SK-MEL-5 (cell line): ENCODE results near the gene ACOT12. TPM values are rescaled to one million over a fixed set of nuclear protein-coding genes. Genes with fewer than 3 reads are reported as not detected.
A peak's percentile ranks its signal among the peaks of the same experiment; 100 is the strongest.
"Not testable (repeated sequence)": the region's sequence is repeated elsewhere in the genome, so short reads cannot be mapped to it uniquely, and the experiment has no call there.

ENCODE experiments used
- DNase-seq: peaks from one replicate; pipeline ENCODE4 v3.0.0-alpha.2; 2016; ENCODE audit warnings: low read depth, low spot score
- in situ Hi-C: cut with HindIII; loops from 2 replicates; pipeline ENCODE4 v1.10.0; 2016; ENCODE audit warnings: low sequenced_read_pairs, high pct_unique_total_duplicates, low pct_unique_long_range_greater_than_20kb
- total RNA-seq: library from RNA; depleted of rRNA; stranded (reverse); fragments of >200 nt; shearing (Covaris generic); gene quantifications from 2 replicates; pipeline ENCODE4 v1.2.3, GENCODE V29; 2014

The ACOT12 gene
- total RNA-seq, 1 experiment from 2014 or later: 5.7 TPM

DNA sequence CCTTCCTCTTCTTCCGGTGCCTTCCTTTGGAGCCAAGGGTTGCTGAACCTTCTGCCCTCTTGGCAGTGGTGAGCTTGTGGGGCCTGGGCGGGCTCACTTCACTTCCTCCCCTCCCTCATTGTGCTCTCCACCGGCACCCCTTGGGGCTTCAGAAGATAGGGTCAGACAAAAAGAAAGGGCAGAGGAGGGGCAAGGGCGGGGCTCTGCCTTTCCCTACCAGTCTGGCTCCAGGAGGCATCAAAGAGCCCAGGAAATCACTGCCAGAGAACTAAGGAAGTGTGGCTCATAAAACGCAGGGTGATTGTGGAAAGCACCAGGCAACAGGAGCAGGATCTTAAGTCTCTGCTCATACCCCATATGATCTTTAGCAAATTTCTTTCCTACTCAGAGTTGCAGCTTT lies 34.8 kb downstream of the ACOT12 start:
- in situ Hi-C loops: no loop called here
- no peak for DNase-seq

DNA sequence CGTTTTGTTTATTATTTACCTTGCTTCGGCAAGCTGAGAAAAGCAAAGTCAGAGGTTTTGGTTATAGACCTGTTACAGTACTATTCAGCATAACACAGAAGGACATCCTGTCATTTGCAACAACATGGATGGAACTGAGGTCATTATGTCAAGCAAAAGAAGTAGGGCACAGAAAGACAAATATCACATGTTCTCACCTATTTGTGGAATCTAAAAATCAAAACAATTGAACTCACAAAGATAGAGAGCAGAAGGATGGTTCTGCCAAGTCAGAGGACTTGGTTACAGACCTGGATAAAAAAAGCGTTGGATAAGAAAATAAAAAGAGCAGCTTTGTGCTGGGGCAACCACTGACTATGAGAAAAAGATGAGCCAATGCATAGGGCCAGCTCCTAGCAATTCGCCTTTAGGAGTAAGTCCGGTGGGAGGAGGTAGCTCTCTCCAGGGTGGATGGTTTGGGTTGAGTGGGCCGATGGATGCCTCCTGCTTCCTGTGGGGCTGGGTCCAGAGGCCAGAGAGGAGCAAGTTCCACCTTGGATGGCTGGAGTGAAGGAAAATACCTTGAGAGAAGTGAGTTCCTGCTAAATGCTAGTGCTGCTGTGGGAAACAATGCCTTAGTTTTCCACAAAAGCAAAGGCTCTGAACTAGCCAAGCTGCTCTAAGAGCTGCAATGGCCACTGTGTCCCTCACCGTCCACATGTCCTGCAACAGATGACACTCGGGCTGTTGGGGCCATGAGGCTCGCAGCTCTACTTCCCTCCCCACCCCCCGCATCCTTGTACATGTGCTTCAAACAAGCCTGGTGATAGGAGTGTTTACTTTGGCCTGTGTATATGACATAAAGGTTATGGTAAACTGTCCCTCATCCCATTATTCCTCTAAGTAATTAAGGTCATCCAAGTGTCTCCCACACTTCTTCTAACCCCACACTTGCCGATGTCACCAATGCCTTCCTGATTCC lies 38.4 kb downstream of the ACOT12 start:
- in situ Hi-C loops: no loop called here
- no peak for DNase-seq

DNA sequence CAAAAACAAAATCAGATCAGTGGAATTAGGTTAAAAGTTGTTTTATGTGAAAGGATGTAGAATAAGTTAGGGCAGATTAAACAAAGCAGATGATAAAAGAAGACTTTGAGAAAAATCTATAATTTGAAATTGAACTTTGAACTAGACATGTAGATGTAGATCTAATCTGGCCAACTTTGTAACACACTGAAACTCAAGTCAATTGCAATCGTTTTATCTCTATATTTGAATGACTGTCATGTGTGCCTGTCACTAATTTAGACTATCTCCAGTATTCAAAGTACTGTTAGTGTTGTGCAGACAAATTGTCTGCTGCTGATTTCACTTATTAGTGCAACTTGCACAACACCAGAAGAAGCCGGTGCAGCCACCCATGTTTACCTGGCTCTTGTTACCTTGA lies 39.8 kb downstream of the ACOT12 start:
- in situ Hi-C loops: no loop called here
- no peak for DNase-seq

DNA sequence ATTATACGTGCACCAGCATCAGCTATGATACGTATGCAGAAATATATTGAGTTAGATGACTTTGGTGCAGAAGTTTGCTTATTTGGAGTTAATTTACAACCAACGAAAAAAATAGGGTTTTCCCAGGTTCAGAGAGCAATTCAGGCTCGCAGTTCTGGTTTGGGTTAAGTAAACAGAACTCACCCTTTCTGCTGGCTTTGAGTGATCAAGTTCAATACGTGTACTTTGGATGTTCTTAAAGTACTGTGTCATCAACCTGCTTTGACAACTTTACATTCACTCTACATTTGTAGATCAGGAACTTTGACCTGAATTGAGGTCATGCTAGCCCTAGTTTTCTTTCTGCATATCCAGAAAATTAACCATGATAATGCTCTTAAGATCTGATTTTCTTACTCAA lies 40.7 kb downstream of the ACOT12 start:
- no peak for DNase-seq
- in situ Hi-C loops: no loop called here

DNA sequence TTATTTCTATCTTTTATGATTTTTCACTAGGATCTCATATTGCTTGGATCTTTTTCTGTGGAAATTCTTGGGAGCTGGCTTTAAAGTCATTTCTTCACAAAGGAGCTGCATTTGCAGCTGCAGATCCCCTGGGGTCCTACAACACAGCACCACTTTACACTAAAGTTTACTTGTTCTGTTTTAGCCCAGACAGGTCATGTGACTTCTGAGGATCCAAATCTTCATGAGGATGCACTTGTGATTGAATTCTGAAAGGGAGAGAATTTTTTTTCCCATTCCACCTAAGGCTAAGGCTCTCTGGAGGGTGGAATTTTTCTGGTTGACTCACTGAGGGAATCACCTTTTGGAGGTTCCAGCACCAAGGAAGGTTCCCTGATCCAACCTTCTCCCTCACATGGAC lies 43.4 kb downstream of the ACOT12 start:
- in situ Hi-C loops: no loop called here
- peak; percentile 22 for DNase-seq

DNA sequence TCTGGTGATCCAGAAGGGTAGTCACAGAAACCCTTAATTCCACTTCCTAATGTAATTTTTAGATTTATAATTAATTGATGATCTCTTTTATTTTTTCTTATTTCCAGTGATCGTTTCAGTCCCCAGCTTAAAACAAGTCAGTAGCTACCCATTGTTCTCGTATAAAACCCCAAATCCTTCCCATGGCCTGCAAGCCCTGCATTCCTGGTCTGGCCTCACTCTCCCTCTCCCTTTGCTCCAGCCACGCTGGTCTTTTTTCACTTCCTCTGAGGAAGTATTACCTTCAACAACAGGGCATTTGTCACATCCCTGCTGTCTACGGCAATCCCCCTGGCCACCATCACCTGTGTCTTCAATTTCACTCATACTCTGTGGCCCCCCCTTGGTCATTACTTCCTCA lies 44.8 kb downstream of the ACOT12 start:
- DNase-seq: no peak
- in situ Hi-C loops: no loop called here

DNA sequence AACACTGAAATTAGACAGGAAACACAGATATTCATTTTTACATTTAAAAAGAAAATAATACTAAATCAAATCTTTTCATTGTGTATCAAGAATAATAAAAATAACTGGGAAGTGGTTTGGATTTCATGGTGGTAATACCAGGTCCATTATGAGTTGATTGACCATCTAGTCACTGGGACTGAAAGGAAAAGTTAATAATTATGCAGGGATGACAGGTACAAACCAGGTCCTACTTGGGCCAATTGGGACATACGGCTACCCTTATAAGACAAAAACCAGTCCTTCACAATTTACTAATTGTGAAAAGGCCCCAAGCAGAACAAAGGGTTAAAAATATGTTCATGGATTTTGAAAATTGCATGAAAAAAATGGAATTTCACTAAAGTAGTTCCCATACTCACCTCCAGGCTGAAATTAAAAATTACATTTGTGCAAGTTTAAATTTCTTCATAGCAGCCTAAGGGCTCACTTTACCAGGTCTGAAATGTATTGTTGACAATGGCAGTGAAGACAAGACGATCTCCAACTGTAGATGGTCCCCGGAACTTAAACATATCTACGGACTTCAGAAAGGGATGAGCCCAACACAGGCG lies 48.4 kb downstream of the ACOT12 start:
- DNase-seq: no peak

DNA sequence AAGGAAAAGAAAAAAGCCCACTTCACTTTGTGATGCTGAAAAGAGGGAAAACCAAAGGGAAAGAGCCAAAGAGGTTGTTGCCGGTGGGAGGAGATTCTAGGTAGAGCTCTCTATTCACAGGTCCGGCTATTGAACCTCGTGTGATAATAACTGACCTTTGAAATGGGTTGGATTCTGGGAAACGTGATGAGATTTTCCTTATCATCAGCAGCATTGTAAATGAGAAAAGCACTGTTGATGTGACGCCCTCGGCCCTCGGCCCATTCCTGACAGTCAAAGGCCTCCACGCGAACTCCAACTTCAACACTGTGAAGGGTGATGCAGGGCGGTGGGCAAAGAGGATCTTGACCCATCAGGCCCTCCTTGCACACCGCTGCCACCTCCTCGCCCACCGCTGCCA lies 49.2 kb downstream of the ACOT12 start:
- in situ Hi-C loops: no loop called here
- DNase-seq: no peak

More for the DNA sequence above, 48.4 kb downstream of the ACOT12 start:
- in situ Hi-C loops: no loop called here

DNA sequence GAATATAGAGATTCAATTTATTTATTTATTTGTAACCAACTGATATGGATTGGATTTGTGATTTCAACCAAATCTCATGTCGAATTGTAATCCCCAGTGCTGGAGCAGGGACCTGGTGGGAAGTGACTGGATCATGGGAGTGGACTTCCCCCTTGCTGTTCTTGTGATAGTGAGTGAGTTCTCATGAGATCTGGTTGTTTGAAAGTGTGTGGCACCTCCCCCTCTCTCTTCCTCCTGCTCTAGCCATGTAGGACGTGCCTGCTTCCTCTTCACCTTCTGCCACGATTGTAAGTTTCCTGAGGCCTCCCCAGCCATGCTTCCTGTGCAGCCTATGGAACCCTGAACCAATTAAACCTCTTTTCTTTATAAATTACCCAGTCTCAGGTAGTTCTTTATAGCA lies 55.7 kb downstream of the ACOT12 start:
- DNase-seq, in situ Hi-C loops: not testable (repeated sequence)

DNA sequence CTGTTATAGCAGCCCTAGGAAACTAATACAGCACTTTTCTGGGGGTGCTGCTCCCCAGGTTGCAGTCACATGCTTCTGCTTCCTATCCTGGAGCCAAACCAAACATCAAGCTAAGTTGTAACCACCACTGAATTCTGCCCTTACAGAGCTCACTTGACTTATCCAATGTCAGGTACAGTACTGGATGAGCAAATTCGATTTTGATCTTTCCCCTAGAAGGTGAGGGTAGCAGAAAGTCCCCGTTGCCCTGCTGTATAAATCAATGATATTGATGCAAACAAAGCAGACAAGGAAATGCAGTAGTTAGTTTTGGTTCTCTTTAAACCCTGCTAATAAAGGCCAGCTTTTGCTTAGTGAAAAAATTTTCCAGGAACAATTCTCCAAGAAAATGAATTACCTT lies 56.1 kb downstream of the ACOT12 start:
- DNase-seq: no peak
- in situ Hi-C loops: no loop called here

DNA sequence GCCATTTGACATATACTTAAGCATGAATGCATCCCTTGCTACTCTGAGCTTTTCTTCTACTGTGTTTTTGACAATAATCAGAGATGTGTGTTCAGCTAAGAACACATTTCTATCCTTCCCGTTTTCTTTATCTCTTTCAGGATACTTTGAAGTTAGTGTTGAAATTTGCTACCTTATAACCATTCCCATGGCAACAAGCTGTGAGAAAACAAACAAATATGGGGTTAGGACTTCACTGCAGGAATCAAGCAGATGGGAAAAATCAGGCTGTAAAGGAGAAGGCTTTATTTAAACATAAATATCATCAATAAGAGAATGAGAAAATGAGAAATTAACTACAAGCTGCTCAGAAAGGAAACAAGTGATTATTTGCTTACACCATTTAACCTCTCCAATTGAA lies 57.4 kb downstream of the ACOT12 start:
- no peak for DNase-seq
- in situ Hi-C loops: no loop called here

DNA sequence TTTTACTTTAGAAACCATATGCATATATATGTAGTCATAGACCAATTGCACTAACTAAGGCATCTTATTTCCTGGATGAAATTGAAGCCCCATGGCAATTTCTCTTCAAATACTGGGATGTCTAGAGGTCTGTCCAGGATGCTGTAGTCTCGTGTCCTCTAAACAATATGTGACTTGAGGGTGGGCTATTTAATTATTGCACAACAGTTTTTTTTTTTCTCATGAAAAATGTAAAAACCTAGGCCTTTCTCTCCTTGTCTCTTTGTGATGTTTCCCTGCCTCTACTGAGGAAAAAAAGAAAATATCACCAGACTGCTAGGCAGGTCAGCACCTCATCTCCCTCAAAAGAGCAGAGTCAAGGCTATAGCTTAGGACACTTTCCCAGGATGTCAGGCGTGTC lies 58.0 kb downstream of the ACOT12 start:
- in situ Hi-C loops: no loop called here
- DNase-seq: no peak

DNA sequence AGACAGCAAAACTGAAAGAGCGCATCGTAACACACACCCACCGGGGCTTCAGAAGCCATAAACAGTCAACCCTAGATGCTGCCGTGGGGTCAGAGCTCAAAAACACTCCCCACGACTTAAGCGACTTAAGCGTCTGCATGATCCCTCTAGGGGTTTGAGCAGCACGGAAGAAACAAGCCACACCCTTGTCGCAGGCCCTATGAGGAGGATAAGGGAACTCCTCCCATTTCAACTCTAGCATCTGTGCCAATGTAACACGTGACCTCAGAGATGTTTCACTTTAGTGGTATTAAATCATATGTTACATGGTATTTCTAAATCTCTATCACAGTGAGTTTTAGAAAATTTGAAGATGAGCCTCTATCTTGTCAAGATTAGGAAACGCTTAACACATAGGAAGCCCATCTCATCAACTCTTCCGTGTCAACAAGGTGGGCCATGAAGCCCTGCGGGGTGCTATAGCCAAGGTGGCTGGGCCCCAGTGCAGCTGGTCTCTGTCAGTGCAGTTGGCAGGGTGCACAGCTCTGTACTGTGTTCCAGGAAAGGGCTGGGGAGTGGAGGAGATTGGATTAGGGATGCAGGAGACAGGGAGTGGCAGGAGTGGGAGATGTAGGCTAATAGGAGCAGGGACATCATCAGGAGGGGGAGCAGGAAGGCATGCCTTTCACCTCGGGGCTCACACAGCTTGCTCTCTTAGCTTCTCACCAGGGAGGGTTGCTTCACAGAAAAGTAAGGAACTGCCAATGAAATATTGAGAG lies 59.5 kb downstream of the ACOT12 start:
- in situ Hi-C loops: no loop called here
- no peak for DNase-seq

DNA sequence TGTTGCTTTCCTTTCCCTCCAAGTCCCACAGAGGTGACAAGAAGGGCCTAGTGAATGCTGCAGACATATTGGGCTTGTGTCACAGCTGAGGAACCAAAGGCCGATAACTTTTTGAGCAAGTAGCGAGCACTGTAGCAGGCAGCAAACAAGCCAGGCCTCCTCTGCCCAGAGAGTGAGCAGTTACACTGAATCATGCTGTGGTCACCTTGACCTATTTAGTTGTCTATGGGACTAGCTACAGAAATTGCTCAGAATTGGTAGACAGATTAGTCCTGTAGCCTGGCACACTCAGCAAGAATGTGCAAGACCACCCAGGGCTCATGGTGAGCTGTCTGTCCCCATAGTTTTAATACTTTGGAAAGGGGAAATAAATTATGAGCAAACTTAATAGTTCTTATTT lies 67.4 kb downstream of the ACOT12 start:
- in situ Hi-C loops: no loop called here
- no peak for DNase-seq

DNA sequence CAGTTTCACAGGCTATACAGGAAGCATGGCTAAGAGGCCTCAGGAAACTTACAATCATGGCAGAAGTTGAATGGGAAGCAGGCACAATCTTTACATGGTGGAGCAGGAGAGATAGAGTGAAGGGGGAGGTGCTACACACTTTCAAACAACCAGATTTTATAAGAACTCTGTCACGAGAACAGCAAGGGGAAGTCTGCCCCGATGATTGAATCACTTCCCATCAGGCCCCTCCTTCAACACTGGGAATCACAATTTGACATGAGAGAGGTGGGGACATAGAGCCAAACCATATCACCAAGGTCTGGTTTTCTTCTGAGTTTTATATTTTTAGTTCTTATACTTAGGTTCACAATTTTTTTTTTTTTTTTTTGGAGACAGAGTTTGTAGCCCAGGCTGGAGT lies 76.4 kb downstream of the ACOT12 start:
- no peak for DNase-seq
- in situ Hi-C loops: no loop called here

DNA sequence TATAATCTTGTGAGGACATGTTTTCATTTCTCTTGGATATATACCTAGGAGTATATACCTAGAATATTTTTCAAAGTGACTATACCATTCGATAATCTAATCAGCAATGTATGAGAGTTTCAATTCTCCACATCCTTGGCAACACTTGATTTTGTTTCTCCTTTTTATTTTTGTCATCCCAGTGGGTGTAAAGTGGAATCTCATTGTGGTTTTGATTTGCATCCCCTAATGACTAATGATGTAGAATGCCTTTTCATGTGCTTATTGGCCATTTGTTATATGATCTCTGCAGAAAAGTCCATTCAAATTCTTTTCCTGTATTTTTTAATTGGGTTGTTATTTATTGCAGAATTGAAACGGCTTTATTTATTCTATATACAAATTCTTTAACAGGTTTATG lies 77.4 kb downstream of the ACOT12 start:
- in situ Hi-C loops: no loop called here
- DNase-seq: no peak

DNA sequence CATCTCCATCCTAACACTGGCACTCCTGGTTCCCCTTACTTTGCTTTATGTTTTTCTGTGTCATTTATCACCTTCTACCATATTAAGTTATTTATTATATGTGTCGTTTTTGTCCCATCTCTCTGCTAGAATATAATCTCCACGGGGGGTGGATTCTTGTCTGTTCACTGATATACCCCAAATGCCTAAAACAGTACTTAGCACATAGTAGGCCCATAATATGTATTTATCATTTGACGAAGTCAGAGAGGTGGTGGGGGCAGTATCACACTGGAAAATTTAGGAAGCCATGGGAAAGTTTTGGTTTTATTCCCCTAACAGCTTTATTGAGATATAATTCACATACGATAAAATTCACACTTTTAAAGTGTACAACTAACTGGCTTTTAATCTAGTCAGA lies 78.1 kb downstream of the ACOT12 start:
- in situ Hi-C loops: no loop called here
- no peak for DNase-seq

DNA sequence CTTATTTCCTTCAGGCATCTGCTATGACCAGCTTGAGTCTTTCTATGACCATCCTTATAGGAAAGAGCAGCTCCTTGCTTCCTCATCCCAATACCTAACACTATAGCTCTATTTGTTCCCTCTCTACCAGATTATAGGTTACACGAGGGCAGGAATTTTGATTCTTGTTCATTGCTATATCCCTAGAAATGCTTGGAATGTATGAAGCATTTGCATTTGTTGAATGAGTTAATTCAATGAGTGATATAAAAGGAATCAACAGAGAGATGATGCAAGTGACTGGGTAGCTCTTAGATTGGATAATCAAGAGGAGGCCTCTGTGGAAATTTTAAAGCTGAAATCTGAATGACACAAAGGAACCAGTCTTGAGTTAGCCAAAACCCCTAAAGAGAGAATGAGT lies 78.6 kb downstream of the ACOT12 start:
- peak; percentile 52 for DNase-seq
- in situ Hi-C loops: no loop called here
